NCI-H345 (cell line): ENCODE measurements around the gene GAGE13.
"Not testable (repeated sequence)": the region's sequence is repeated elsewhere in the genome, so short reads cannot be mapped to it uniquely, and the experiment has no call there.

Experiments used
- DNase-seq: peaks from one replicate; lab custom pipeline; 2025; lab: John Stamatoyannopoulos, UW

The GAGE13 gene

DNA sequence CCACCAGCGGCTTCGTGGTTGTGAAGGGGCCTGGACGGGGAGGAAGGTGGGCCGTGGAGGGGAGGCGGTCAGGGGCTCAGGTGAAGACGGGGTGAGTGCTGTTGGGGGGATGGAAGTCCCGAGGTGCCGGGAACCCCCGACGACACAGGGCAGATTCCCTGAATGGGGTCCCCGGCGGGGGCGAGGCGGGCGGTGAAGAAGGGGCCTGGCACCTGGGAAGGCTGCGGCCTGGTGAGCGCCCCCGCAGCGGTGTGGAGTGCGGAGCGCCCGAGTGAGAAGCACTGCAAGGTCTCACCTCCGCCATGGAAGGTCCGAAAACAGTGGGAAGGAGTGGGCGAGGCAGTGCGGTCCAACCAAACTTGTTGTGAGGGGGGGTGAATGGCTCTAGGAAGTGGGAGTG, 459 bp downstream of the GAGE13 start:
- DNase-seq, result not testable (repeated sequence)

DNA sequence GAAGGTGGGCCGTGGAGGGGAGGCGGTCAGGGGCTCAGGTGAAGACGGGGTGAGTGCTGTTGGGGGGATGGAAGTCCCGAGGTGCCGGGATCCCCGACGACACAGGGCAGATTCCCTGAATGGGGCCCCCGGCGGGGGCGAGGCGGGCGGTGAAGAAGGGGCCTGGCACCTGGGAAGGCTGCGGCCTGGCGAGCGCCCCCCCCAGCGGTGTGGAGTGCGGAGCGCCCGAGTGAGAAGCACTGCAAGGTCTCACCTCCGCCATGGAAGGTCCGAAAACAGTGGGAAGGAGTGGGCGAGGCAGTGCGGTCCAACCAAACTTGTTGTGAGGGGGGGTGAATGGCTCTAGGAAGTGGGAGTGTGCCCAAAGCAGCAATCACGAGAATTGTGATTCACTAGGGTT, 10.1 kb downstream of the GAGE13 start:
- DNase-seq, result not testable (repeated sequence)

DNA sequence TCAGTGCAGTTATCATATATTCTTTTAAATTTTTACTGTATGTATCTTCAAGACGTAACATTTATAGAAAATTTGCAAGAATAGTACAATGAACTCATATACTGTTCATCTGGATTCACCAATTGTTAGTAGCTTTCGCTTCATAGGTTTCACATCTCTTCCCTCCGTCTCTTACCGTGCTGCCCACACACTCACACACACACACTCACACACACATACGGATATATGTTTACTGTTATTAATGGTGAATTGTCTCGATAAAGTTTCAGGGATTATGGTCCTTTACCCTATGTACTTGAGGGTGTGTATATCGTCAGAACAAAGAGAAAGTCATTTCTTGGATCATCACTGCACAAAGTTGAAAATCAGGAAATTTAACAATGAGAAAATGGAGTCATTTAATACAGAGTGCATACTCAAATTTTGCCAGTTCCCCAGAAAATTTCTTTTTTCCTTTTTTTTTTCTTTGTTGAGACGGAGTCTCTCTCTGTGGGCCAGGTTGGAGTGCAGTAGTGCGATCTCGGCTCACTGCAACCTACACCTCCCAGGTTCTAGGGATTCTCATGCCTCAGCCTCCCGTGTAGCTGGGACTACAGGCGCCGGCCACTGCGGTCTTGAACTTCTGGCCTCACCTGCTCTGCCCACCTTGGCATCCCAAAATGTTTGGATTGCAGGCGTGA, 13.3 kb downstream of the GAGE13 start:
- not testable (repeated sequence) for DNase-seq

DNA sequence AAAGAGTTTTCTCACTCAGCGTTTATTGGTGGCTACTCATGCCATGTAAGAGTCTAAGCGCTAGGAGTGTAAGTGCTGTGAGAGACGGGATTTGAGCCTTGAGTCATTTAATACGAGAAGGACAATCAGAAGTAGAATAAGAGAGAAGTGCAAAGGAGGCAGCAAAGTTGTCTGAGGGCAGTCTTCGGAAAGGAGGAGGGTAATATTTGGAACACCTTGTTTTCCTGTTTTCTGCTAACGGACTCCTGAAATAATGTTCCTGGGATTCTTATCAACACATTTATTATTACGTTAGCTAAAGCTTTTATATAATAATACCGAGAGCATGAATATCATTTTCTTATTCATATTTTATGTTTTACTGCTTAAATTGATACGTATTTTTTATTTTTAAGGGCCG, 14.0 kb downstream of the GAGE13 start:
- DNase-seq, result not testable (repeated sequence)

DNA sequence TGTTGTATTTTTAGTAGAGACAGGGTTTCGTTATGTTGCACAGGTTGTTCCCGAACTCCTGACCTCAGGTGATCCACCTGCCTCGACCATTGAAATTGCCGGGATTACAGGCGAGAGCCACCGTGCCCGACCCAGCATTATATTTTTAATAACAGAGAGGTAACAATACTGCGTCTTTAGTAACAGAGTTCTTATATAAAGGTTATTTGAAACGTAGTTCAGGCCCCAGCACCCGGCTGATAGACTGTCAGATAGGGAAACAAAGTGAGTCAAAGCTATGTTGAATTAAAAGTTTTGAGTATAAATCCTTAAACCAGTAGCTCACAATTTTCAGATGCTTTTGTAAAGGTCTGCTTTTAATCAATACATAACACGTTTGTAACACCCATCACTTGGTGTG, 14.8 kb downstream of the GAGE13 start:
- not testable (repeated sequence) for DNase-seq
